A549 (cell line): Measurements from ENCODE around the gene PPP2R5C. TPM values are rescaled to one million over a fixed set of nuclear protein-coding genes. Genes with fewer than 3 reads are reported as not detected.

ENCODE experiments used
- ATAC-seq, 2 experiments: fragments of 200-7000 bp in 1 of 2; fragments of >200 bp in 1 of 2; cut with Nextera tagmentation in 1 of 2; cut with Tn5 transposase in 1 of 2; 3 replicates each; pipeline versions ENCODE4 v1.8.0 to v1.9.1; 2018 to 2020; ENCODE audit warnings: mild to moderate bottlenecking in 1 of 2, moderate library complexity in 1 of 2
- CTCF ChIA-PET: fragments of 300-600 bp; sonication (Branson Sonifier 250); formaldehyde crosslinking; extraction: SDS; loops from one replicate; lab custom pipeline; 2021; ENCODE audit warnings: antibody characterized with exemption, inconsistent platforms; lab: Yijun Ruan, JAX
- POLR2A ChIA-PET: fragments of 350-600 bp; formaldehyde crosslinking; extraction: SDS; loops from one replicate; lab custom pipeline; 2021; ENCODE audit warnings: antibody characterized with exemption, inconsistent platforms; lab: Yijun Ruan, JAX
- DNase-seq, 2 experiments: peaks; one replicate each; pipeline versions ENCODE4 v3.0.0 to v3.0.0-alpha.2; 2011 to 2016; ENCODE audit warnings: low read depth in 1 of 2, low spot score in 1 of 2
- FAIRE-seq: peaks from 2 replicates; lab custom pipeline; 2011; peaks lifted over from hg19 to GRCh38; lab: Jason Lieb, UNC
- H3K27ac ChIP-seq, 2 experiments: fragments of >200 bp; sonication (Bioruptor Twin); formaldehyde crosslinking; 3 replicates each; pipeline ENCODE4 v1.5.1; 2016 to 2017
- H3K4me1 ChIP-seq: fragments of >200 bp; sonication (Bioruptor Twin); formaldehyde crosslinking; 3 replicates; pipeline ENCODE4 v1.6.1; 2016
- H3K4me2 ChIP-seq: fragments of >200 bp; sonication (Bioruptor Twin); formaldehyde crosslinking; 3 replicates; pipeline ENCODE4 v1.6.1; 2016
- H3K4me3 ChIP-seq: fragments of >200 bp; sonication (Bioruptor Twin); formaldehyde crosslinking; 3 replicates; pipeline ENCODE4 v1.5.1; 2016
- H3K9me3 ChIP-seq: fragments of >200 bp; sonication (Bioruptor Twin); formaldehyde crosslinking; 3 replicates; pipeline ENCODE4 v1.6.1; 2016
- CBX2 ChIP-seq: fragments of 200-600 bp; sonication (generic); IDR thresholded peaks from 2 replicates; pipeline ENCODE4 v1.6.1; 2016; ENCODE audit warnings: low read depth, mild to moderate bottlenecking, borderline replicate concordance
- CBX8 ChIP-seq: fragments of 200-600 bp; sonication (generic); IDR thresholded peaks from 2 replicates; pipeline ENCODE4 v1.6.1; 2016
- CHD2 ChIP-seq: fragments of 150-350 bp; IDR thresholded peaks from 2 replicates; pipeline ENCODE4 v1.6.1; 2014; ENCODE audit warnings: low read length; ENCODE audit not compliant: partially characterized antibody
- ESRRA ChIP-seq: fragments of 150-350 bp; IDR thresholded peaks from 2 replicates; pipeline ENCODE4 v1.6.1; 2014; ENCODE audit warnings: mild to moderate bottlenecking, low read length, borderline replicate concordance
- FOSL2 ChIP-seq, 2 experiments: fragments of 450-650 bp in 1 of 2; fragments of >200 bp in 1 of 2; sonication (Bioruptor Twin) in 1 of 2; formaldehyde crosslinking; IDR thresholded peaks; 2 replicates each; pipeline versions ENCODE4 v1.5.0 to v1.6.1; 2016 to 2020; ENCODE audit warnings: mild to moderate bottlenecking in 1 of 2, moderate library complexity in 1 of 2
- FOXS1 ChIP-seq: fragments of 250-450 bp; sonication (Bioruptor Pico); IDR thresholded peaks from 2 replicates; pipeline ENCODE4 v1.5.0; 2020; ENCODE audit warnings: mild to moderate bottlenecking, moderate library complexity
- HEYL ChIP-seq: fragments of 250-450 bp; sonication (Bioruptor Pico); IDR thresholded peaks from 2 replicates; pipeline ENCODE4 v1.8.0; 2021; ENCODE audit warnings: mild to moderate bottlenecking, moderate library complexity
- HOXA7 ChIP-seq: fragments of 250-450 bp; sonication (Bioruptor Pico); IDR thresholded peaks from 2 replicates; pipeline ENCODE4 v1.5.0; 2020; ENCODE audit warnings: mild to moderate bottlenecking, moderate library complexity
- JUNB ChIP-seq: fragments of >200 bp; sonication (Bioruptor Twin); formaldehyde crosslinking; IDR thresholded peaks from 2 replicates; pipeline ENCODE4 v1.6.1; 2016
- MAFK ChIP-seq: fragments of 450-650 bp; IDR thresholded peaks from 2 replicates; pipeline ENCODE4 v1.6.1; 2014; ENCODE audit not compliant: partially characterized antibody
- MAZ ChIP-seq: fragments of 150-350 bp; IDR thresholded peaks from 2 replicates; pipeline ENCODE4 v1.6.1; 2014; ENCODE audit warnings: antibody characterized with exemption, low read depth, low read length, borderline replicate concordance
- MYC ChIP-seq: IDR thresholded peaks from 2 replicates; pipeline ENCODE4 v1.6.1; 2012; ENCODE audit warnings: mild to moderate bottlenecking, inconsistent platforms, low read length, improper control_type of control experiment, borderline replicate concordance
- POLR2AphosphoS2 ChIP-seq: conservative IDR thresholded peaks from 2 replicates; pipeline ENCODE4 v1.6.1; 2012; ENCODE audit warnings: low read length, improper control_type of control experiment, inconsistent platforms
- RARB ChIP-seq: fragments of 250-450 bp; sonication (Bioruptor Pico); IDR thresholded peaks from 2 replicates; pipeline ENCODE4 v1.8.0; 2021; ENCODE audit warnings: mild to moderate bottlenecking, moderate library complexity
- RCOR1 ChIP-seq: fragments of 150-350 bp; IDR thresholded peaks from 2 replicates; pipeline ENCODE4 v1.6.1; 2014; ENCODE audit warnings: antibody characterized with exemption, low read length, low read depth
- RFX5 ChIP-seq: fragments of 450-650 bp; IDR thresholded peaks from 2 replicates; pipeline ENCODE4 v1.7.1; 2014; ENCODE audit warnings: antibody characterized with exemption, mild to moderate bottlenecking, moderate library complexity
- RNF2 ChIP-seq: fragments of 200-600 bp; sonication (generic); IDR thresholded peaks from 2 replicates; pipeline ENCODE4 v1.6.1; 2016; ENCODE audit warnings: low read depth, mild to moderate bottlenecking, antibody characterized with exemption, moderate library complexity, borderline replicate concordance
- SMC3 ChIP-seq: fragments of >200 bp; sonication (Bioruptor Twin); formaldehyde crosslinking; IDR thresholded peaks from 3 replicates; pipeline ENCODE4 v1.6.1; 2018; ENCODE audit warnings: inconsistent platforms
- SREBF2 ChIP-seq: fragments of 450-650 bp; IDR thresholded peaks from 2 replicates; pipeline ENCODE4 v1.6.1; 2014; ENCODE audit warnings: mild to moderate bottlenecking, moderate library complexity
- TFCP2L1 ChIP-seq: fragments of 250-450 bp; sonication (Bioruptor Pico); IDR thresholded peaks from 2 replicates; pipeline ENCODE4 v1.5.0; 2021; ENCODE audit warnings: mild to moderate bottlenecking
- ZSCAN20 ChIP-seq: fragments of 250-450 bp; sonication (Bioruptor Pico); IDR thresholded peaks from 2 replicates; pipeline ENCODE4 v1.8.0; 2022; ENCODE audit warnings: mild to moderate bottlenecking, moderate library complexity
- WGBS: methylation state at CpG from one replicate; pipeline ENCODE4 v1.1.6; 2017; ENCODE audit errors: missing lambda C conversion rate; 5-methylcytosine and 5-hydroxymethylcytosine counted together
- polyA plus RNA-seq, 4 experiments: library from polyadenylated mRNA; depleted of rRNA in 3 of 4; stranded (reverse); fragments of >200 nt; fragmentation: RNase III in 1 of 4; extraction: RNeasy Plus Mini Kit Qiagen cat#74134 plus additional on column Dnase treatment in 1 of 4; gene quantifications; 2 replicates in 3 of 4; 3 replicates in 1 of 4; pipeline ENCODE4 v1.2.3, GENCODE V29; 2011 to 2017
- TF ChIP-seq, protein P1 (sequence below): fragments of 450-650 bp; IDR thresholded peaks from 2 replicates; pipeline ENCODE4 v1.6.1; 2014; ENCODE audit warnings: antibody characterized with exemption
- TF ChIP-seq, protein P2 (sequence below): IDR thresholded peaks from 2 replicates; pipeline ENCODE4 v1.6.1; 2012
- TF ChIP-seq, protein P3 (sequence below): fragments of 150-350 bp; IDR thresholded peaks from 2 replicates; pipeline ENCODE4 v1.6.1; 2014; ENCODE audit warnings: low read depth, mild to moderate bottlenecking, low read length
- TF ChIP-seq, protein P4 (sequence below): IDR thresholded peaks from 2 replicates; pipeline ENCODE4 v1.6.1; 2012
- TF ChIP-seq, protein P5 (sequence below): IDR thresholded peaks from 2 replicates; pipeline ENCODE4 v1.6.1; 2012; ENCODE audit warnings: low read depth, borderline replicate concordance

Gene PPP2R5C
- polyA plus RNA-seq, 2 of the 4 experiments (the other 2 are of a cell fraction) = 74.8 to 150 TPM

DNA sequence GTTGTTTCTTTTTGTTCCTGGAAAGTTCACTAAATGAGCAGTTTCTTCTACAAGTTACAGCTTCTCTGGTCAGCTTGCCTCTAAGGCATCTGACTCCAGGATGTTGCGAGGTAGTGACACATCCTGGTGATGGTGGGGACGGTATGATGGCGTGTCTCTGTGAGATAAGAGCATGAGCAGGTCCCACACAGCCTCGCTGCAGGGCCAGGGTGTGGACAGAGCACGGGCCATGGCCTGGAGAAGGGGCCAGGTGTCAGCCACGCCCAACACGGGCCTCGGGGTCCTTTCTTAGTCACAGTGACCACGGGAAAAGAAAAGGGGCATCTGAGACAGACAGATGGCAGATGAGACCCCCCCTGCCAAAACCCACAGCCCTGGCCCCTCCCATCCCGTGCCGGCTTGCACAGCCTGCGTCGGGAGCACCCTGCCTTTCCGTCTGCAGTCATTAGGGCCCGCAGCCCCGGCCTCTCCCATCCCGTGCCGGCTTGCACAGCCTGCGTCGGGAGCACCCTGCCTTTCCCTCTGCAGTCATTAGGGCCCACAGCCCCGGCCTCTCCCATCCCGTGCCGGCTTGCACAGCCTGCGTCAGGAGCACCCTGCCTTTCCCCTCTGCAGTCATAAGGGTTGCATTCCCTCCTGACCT lies 123.5 kb downstream of the PPP2R5C start:
- no peak for TF ChIP-seq CHD2
- no peak for TF ChIP-seq MAZ
- TF ChIP-seq POLR2AphosphoS2 = no peak
- TF ChIP-seq TFCP2L1 (CRISPR knock-in tag) = no peak
- no peak for TF ChIP-seq ZSCAN20 (CRISPR knock-in tag)
- TF ChIP-seq ESRRA = no peak
- no peak for TF ChIP-seq SREBF2
- TF ChIP-seq, protein P1, sequence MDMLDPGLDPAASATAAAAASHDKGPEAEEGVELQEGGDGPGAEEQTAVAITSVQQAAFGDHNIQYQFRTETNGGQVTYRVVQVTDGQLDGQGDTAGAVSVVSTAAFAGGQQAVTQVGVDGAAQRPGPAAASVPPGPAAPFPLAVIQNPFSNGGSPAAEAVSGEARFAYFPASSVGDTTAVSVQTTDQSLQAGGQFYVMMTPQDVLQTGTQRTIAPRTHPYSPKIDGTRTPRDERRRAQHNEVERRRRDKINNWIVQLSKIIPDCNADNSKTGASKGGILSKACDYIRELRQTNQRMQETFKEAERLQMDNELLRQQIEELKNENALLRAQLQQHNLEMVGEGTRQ = no peak
- TF ChIP-seq RARB (CRISPR knock-in tag) = no peak
- TF ChIP-seq, protein P2, sequence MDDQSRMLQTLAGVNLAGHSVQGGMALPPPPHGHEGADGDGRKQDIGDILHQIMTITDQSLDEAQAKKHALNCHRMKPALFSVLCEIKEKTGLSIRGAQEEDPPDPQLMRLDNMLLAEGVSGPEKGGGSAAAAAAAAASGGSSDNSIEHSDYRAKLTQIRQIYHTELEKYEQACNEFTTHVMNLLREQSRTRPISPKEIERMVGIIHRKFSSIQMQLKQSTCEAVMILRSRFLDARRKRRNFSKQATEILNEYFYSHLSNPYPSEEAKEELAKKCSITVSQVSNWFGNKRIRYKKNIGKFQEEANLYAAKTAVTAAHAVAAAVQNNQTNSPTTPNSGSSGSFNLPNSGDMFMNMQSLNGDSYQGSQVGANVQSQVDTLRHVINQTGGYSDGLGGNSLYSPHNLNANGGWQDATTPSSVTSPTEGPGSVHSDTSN = no peak
- TF ChIP-seq FOXS1 (CRISPR knock-in tag) = no peak
- no peak for TF ChIP-seq RNF2
- TF ChIP-seq, protein P3, sequence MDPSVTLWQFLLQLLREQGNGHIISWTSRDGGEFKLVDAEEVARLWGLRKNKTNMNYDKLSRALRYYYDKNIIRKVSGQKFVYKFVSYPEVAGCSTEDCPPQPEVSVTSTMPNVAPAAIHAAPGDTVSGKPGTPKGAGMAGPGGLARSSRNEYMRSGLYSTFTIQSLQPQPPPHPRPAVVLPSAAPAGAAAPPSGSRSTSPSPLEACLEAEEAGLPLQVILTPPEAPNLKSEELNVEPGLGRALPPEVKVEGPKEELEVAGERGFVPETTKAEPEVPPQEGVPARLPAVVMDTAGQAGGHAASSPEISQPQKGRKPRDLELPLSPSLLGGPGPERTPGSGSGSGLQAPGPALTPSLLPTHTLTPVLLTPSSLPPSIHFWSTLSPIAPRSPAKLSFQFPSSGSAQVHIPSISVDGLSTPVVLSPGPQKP = no peak
- TF ChIP-seq JUNB = no peak
- TF ChIP-seq CBX2 = no peak
- ATAC-seq (no peak), FAIRE-seq (no peak), DNase-seq (no peak)
- 94% methylated on average over 24 of the region's 24 CpGs for whole genome bisulfite sequencing
- no peak overlapping the region for H3K27ac ChIP-seq
- peaks cover 13% of the 10 kb centered on the region; the same call in 2 of the 3 replicates for H3K9me3 ChIP-seq
- POLR2A ChIA-PET = no interaction called here
- H3K4me3 ChIP-seq = no peak overlapping the region
- no peaks in the 10 kb centered on the region for H3K4me1 ChIP-seq
- CTCF ChIA-PET = no interaction called here
- H3K4me2 ChIP-seq = no peak overlapping the region

DNA sequence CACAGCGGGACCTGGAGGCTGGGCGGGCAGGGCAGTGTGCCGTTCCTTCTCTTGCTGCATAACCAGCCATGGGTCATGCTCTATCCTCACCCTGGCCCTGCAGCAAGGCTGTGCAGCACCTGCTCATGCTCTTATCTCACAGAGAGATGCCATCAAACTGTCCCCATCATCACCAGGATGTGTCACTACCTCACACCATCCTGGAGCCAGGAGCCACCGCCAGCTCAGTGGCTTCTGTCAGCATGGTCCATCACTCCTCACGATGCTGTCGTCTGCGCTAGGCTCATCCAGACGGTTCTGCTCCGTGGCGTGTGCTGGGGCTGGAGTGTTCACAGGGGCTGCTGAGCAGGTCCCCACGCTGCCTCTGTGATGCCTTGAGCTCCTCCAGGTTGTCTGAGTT lies 125.7 kb downstream of the PPP2R5C start:
- H3K9me3 ChIP-seq = peaks cover 13% of the 10 kb centered on the region; the same call in 2 of the 3 replicates
- no peak overlapping the region for H3K27ac ChIP-seq
- FAIRE-seq (no peak), DNase-seq (no peak), ATAC-seq (no peak)
- POLR2A ChIA-PET = no interaction called here
- CTCF ChIA-PET = interaction anchor here (1.5 to 2.1 kb wide), 3 partner anchors 17 to 117 kb away, joined by 3 to 13 read pairs (median 4); no protein-coding TSS in a partner anchor
- 95% methylated on average over 11 of the region's 11 CpGs for WGBS
- no peak for TF ChIP-seq SMC3
- H3K4me3 ChIP-seq = no peak overlapping the region
- no peaks in the 10 kb centered on the region for H3K4me1 ChIP-seq
- no peak overlapping the region for H3K4me2 ChIP-seq

DNA sequence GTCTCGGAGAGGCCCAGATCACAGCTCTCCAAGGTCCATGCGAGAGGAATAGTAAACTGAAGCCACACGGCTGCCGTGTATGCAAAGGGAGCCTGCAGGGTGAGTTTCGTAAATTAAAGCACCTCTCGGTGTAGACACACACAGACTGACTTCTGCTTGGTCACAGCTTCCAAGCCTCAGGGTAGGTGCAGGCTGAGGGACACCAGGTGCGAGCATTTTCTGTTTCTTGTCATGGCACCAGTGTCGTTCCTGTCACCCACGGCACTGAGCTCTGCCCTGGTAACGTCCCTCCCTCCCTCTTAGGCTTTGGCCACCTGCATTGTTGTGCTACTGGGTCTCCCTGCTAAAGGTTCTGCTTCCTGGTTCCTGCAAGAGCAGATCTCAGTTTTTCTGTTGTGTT lies 126.7 kb downstream of the PPP2R5C start:
- Histone ChIP-seq H3K4me3 (no peak overlapping the region), H3K4me1 (no peaks in the 10 kb centered on the region), H3K4me2 (no peak overlapping the region), H3K9me3 (peaks cover 13% of the 10 kb centered on the region; the same call in 2 of the 3 replicates), H3K27ac (no peak overlapping the region)
- no peak for DNase-seq
- WGBS = 95% methylated on average over 10 of the region's 10 CpGs
- ChIA-PET CTCF (interaction anchor here (1.5 to 2.1 kb wide), 3 partner anchors 16 to 117 kb away, joined by 3 to 13 read pairs (median 4); no protein-coding TSS in a partner anchor), POLR2A (no interaction called here)
- ATAC-seq = no peak
- no peak for FAIRE-seq
- no peak for TF ChIP-seq RFX5
- TF ChIP-seq, all 56 proteins: peak for 0

DNA sequence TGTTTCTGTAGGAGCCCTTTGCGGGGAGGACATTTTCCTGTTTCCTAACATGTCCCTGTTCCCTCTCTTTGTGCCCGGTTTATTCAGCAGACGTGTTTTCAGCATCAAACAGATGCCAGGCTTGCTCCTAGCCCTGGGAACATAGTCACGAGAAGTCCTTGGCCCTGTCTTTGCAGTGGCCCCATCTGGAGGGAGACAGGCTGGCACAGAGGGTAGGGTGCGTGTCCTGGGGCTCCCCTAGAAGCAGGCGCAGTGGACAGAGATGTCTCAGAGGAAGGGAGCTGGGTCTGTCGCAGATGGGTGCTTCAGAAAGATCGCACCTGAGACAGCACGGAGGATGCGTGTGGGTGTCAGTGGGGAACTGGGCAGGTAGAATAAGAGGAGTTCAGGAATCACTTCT lies 127.9 kb downstream of the PPP2R5C start:
- Histone ChIP-seq H3K4me3 (no peak overlapping the region), H3K27ac (no peak overlapping the region), H3K9me3 (peaks cover 13% of the 10 kb centered on the region; the same call in 2 of the 3 replicates), H3K4me1 (no peaks in the 10 kb centered on the region), H3K4me2 (no peak overlapping the region)
- WGBS = 93% methylated on average over 8 of the region's 10 CpGs
- DNase-seq = no peak
- no peak for ATAC-seq
- POLR2A ChIA-PET = no interaction called here
- no peak for FAIRE-seq
- CTCF ChIA-PET = interaction anchor here (0.6 to 1.9 kb wide), 3 partner anchors 19 to 602 kb away, joined by 3 to 8 read pairs (median 3); no protein-coding TSS in a partner anchor
- TF ChIP-seq, protein P2 = no peak
- TF ChIP-seq HOXA7 = no peak
- TF ChIP-seq RCOR1 = no peak
- TF ChIP-seq POLR2AphosphoS2 = no peak
- no peak for TF ChIP-seq SREBF2
- TF ChIP-seq, protein P4, sequence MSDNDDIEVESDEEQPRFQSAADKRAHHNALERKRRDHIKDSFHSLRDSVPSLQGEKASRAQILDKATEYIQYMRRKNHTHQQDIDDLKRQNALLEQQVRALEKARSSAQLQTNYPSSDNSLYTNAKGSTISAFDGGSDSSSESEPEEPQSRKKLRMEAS = no peak
- no peak for TF ChIP-seq FOXS1 (CRISPR knock-in tag)
- TF ChIP-seq, protein P5, sequence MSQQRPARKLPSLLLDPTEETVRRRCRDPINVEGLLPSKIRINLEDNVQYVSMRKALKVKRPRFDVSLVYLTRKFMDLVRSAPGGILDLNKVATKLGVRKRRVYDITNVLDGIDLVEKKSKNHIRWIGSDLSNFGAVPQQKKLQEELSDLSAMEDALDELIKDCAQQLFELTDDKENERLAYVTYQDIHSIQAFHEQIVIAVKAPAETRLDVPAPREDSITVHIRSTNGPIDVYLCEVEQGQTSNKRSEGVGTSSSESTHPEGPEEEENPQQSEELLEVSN = no peak
- TF ChIP-seq FOSL2 (IDR thresholded peaks at IDR 0.05) = no peak
- TF ChIP-seq FOSL2 (CRISPR knock-in tag; IDR thresholded peaks at IDR 0.05) = no peak
- no peak for TF ChIP-seq HEYL (CRISPR knock-in tag)
- no peak for TF ChIP-seq MAFK
- TF ChIP-seq MYC = no peak
- TF ChIP-seq CBX8 = no peak
